Occipital lobe (tissue), 2 donors: ENCODE measurements around the gene KRTAP13-3. TPM values are rescaled to one million over a fixed set of nuclear protein-coding genes. Genes with fewer than 3 reads are reported as not detected.

Experiments used
- DNase-seq: peaks from one replicate; lab custom pipeline; 2025; lab: John Stamatoyannopoulos, UW
- total RNA-seq: library from RNA; depleted of rRNA; stranded (reverse); fragments of >200 nt; gene quantifications from one replicate; pipeline ENCODE4 v1.2.3, GENCODE V29; 2014

KRTAP13-3 gene, protein sequence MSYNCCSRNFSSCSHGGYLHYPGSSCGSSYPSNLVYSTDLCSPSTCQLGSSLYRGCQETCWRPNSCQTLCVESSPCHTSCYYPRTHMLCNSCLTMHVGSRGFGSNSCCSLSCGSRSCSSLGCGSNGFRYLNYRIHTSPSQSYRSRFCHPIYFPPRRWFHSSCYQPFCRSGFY
- total RNA-seq = not detected

DNA sequence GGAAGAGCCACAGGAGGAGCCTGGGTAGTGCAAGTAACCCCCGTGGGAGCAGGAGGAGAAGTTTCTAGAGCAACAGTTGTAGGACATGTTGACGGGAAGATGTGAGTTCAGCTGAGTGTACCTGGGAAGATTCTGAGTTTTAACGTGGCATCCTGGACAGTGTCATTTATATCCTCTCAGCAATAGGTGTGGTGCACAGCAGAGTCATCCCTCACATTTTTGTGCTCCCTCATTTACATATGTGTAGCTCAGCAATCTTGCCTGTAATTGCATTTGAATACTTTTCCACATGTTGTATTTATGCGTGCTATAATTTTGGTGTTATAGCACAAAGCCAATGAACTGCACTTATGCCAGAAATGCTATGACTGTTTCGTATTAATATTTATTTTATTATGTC lies at the start of gene KRTAP13-3:
Gene KRTAP13-3 (minus strand): TSS at position 101 of the 400 bp plus-strand sequence. CDS start 14 bp downstream, at position 87.
- DNase-seq = no peak

DNA sequence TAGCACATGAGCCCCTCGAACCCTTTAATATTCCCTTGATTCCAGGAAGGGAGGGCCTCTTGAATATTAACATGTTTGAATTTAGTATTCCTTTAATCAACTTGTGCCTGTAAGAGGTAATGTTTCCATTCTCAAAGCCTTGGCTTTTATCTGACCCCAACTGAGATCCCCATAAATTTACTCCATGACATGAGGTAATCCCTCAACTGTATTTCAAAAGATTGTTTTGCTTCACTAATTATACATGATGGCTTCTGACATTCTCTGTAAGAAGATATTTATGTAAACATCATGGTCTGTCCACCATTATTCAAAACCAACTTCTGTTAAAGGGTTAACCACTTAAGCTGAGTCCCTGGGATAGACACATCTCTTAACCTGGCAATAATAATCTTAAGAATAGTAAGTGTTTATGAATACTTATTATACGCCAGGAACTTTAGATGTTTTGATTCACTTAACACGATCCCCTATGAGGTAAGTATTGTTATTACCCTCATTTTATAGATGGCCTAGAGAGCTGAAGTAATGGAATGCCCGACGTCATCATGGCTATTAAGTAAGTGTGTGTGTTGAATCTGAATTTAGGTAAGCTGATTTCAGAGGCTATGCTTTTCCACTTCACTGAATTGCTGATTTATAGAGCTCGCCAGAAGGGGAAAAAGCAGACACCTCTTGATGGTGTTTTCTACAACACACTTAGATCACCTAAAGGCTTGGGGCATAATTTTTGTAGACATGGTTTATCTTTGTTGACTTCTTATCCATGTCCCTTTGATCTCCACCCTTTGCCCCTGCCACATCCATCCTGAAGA lies 43.4 kb upstream of the KRTAP13-3 start:
- no peak for DNase-seq

DNA sequence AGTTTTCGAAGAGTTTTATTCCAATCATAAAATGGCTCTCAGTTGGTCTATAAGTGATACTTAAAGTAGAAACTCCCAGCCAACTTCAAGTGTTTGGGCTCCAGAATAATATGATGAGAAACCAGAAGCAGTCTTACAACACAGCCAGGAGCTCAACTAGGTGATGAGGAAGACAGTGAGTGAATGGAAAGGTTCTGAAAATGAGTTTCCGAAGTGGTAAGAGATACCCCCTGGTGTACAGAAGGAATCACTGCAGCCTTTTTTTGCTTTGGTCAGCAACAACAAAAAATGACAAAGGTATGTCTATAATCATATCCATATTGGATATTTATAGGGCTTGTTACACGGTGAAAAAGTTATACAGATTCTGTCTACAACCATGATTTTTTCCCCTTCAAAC lies 38.0 kb upstream of the KRTAP13-3 start:
- no peak for DNase-seq

DNA sequence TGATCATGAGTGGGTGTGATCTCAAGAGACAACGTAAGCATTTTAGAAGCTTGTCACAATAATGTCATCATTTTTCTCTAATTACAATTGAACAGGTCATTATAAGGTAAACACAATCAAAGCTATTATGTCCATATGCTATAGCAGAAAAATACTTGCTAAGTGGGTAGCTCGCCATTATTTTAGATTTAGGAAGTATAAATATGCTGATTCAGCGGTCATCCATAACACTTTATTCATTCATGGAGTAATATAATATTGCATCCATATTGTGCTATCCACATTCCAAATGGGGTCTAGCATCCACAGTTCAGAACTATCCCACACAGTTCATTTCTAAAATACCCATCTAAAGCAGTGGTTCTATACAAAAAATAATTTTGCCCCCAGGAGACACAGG lies 22.8 kb upstream of the KRTAP13-3 start:
- no peak for DNase-seq

DNA sequence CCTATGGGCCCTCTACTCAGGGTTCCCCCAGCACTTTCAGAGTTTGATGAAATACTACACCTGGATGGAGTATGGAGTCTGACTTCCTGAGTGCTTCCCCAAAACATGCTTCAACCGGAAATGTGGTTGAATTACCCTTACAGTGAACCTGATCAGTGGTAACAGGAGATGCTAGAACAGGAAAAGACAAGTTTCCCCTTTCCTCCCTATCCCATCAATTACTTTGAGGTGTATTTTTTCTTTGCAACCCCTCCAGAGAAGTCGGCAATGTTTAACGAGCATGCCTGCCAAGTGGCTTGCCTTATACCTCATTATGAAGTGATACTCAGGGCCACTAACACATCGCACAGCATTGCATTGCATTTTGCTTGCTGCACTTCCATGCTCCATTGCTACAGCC lies 21.3 kb upstream of the KRTAP13-3 start:
- no peak for DNase-seq

DNA sequence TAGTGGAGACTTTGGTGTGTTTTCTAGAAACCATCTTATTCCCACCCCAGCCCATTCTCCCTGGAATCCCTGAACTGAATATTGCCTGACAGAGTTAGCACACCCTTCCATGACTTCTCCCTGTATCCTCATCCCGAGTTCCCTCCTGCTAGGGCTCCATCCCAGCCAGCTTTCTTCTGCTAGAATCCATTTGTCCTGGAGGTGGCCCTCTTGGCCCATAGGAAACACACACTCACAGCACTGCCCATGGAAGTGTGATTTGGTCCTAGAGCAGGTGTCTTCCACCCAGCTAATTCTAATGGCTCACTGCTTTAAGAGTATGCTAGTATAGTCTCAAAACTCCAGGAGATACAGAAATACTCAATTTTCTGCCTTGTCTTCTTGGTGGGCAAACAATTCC lies 18.5 kb upstream of the KRTAP13-3 start:
- no peak for DNase-seq

DNA sequence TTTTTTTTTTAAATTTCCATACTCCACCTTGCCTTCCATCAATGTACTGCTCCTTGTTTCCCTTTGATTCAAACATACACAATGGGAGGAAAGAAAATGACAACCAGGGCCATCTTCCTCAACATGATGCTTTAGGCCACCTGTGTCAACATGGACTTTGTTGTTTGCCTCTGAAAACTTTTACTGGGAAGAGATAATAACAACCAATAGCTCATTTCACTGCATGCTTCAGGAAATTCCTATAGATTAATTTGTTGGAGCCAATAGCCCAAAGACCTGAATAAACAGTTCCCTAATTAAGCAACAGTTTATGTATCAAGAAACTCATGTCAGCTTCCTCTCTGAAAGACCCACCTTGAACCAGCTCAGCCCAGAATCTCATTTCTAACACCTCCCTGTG lies 17.5 kb upstream of the KRTAP13-3 start:
- no peak for DNase-seq

DNA sequence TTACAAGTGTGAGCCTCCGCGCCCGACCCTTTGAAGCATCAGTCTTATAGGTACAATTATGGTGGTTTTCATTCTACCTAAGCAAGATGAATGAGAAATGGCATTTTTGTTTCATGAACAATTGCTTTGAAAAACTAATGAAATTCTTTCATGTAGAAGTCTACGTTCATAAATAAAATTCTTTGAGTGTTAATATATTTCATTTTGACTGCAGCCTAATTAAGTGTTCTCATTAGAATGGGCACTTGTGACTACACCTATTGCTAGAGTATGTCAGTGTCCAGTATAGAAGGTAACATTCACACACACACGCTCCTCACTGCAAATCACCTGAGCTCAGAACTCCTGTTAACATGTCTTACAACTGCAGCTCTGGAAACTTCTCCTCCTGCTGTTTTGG lies 14.2 kb upstream of the KRTAP13-3 start, which contains the start of gene KRTAP15-1:
Gene KRTAP15-1 (plus strand): TSS at position 301 of the 400 bp plus-strand sequence. CDS start 53 bp downstream, at position 354.
- no peak for DNase-seq

DNA sequence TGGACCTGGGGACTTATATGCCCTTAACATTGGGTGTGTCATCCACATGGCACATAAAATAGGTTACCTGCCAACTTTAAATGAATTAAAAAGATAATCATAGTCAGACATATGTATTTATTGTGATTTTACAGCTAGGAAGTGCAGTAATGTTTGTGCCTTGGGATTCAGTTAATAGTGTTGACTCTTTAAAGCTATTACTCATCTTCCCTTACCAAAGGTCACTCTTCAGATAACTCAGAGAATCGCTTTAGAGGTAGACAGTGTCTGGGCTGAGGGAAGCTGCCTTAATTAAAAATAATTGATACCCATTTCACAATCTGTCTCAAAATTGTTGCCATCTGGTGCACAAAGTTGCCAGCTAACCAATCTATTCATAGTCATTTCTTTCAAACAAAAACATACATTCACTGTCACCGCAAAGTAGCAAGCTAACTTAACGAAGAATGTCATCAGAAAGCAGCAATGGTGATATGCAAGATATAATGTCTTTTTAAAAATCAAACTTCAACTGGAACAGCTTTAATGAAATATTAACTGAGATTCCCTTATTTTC lies 11.4 kb upstream of the KRTAP13-3 start:
- DNase-seq = no peak

DNA sequence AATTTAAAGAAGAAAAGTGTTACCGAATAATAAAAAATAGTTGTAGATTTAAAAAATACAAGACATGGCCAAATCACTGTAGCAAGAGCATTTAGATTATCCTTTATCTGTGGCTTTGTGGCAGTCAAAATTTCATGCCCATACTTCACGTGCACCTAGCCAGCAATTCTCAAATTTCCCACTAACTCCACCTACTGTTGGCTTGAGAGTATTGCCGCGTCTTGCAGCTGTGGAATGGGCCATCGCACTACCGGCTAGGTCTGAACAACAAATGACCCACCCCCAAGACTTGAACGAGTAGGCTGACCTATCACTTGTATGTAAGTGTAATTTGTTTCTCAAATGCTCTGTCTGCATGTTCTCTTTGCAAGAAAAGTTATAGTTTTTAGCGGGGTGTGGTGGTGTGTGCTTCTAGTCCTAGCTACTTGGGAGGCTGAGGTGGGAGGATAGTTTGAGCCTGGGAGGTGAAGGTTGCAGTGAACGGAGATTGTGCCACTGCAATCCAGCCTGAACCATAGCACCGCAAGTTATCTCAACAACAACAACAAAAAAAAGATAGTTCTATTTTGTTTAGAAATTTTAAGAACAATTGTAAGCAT lies 8.4 kb upstream of the KRTAP13-3 start:
- DNase-seq = no peak

DNA sequence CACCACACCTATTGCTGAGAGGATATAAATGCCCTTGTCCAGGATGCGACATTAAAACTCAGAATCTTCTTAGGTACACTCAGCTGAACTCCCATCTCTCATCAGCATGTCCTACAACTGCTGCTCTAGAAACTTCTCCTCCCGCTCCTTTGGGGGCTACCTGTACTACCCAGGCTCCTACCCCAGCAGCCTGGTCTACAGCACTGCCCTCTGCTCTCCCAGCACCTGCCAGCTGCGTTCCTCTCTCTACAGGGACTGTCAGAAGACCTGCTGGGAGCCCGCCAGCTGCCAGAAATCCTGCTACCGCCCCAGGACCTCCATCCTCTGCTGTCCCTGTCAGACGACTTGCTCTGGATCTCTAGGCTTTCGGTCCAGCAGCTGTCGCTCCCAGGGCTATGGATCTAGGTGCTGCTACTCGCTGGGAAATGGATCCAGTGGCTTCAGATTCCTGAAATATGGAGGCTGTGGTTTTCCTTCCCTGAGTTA lies 4.5 kb upstream of the KRTAP13-3 start, which contains the start of gene KRTAP13-4:
Gene KRTAP13-4 (plus strand): TSS at position 51 of the 486 bp plus-strand sequence. CDS start 56 bp downstream, at position 107.
- no peak for DNase-seq

DNA sequence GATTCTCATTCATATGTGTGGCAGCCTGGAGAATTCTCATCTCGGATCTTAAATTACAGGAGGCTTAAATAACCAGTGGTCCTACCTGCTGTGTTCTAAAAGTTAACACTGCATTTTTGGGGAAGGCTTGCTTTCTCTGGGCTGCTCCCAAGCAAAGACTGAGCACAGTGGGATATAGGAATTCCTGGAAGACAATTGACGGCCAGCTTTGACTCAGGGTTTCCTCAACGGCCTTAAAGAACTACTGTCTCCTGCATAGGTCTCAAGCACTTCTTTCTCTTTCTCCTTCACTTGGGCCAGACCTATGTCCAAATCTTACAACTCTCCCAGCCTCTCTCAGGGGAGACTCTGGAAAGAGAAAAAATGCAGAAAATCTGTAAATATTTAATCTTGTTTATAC lies 1.0 kb upstream of the KRTAP13-3 start:
- no peak for DNase-seq

DNA sequence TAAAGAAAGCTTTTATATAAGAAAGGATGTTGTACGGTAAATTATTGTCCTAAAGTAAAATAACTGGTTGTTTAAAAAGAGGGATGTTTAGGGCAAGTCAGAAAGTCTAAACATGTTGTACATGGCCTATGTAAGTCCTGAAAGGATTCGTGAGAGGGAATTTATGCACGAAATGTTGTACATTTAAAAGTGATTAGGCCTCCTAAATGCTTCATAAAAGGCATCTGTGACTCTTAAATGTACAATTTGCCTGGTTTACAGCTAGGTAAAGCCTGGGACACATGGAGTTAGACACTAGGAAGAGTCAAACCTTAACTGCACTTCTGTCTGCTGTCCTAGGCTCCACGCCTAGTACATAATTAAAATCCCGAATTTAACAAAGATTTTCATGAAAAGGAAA lies 9.7 kb downstream of the KRTAP13-3 start:
- DNase-seq = no peak

DNA sequence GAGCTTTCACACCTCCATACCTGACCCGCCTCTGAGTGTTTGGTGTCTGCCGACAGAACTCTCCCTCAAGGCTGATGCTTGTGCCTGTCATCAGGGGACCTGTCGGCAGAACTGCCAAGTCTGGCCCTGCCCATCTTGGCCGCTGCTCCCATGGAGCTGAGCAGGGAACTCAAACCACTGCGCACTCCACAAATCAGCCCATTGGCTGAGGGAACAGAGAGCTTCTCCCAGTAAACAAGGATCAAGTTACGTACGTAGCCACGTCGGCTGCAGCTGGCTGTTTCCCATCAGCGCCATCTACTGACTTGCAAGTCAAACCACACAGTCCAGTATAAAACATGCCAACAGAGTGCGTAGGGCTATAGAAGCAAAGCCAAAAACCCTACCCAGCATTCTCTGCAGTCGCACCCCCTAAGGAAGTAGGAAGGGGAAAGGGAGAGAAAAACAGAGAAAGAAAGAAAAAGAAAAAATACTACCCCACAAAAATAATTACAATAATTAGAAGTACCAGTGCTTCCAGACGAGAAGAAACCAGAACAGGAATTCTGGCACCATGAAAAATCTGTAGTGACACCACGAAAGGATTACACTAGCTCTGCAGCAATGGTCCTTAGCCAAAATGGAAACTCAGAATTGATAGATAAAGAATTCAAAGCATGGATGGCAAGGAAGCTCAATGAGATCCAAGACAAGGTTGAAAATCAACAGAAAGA lies 16.8 kb downstream of the KRTAP13-3 start:
- no peak for DNase-seq

DNA sequence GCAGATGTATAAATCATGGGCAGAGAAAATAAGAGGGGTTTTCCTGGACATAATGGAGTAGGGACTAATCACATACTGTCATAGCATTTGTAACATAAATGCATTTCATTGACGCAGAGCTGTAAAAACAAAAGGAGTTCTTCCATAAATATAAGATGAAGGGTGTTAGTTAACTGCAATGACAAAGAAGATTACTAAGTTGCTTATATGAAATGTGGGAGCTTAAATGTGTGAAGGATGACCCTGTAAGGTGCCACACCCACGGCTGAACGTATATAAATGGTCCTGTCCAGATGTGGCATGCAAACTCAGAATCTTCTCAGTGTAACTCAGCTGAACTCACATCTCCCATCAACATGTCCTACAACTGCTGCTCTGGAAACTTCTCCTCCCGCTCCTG lies 30.0 kb downstream of the KRTAP13-3 start, which contains the start of gene KRTAP13-1:
Gene KRTAP13-1 (plus strand): TSS at position 301 of the 400 bp plus-strand sequence. CDS start 56 bp downstream, at position 357.
- no peak for DNase-seq

DNA sequence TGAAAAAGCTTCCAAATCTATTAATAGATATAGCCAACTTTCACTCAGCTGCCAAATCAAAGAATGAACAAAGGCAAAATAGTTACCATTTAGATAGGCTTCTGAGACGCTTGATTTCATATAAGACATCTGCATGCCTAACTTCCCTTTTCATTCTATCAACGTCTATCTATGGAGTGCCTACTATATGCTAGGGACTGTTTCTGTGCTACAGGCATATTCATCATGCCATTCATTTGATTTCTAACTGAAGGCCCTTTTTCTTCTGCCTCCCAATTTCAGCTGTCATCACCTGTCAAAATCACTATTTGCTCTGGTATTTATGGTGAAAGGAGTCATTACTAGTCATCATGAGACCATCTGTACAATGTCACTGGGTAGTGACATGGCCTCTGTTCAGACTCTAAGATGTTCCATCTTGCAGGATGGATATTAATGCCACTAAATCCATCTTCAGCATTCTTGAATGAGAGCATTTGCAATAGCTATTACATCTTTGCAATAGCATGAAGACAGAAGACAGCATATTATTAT lies 34.2 kb downstream of the KRTAP13-3 start:
- DNase-seq = no peak

DNA sequence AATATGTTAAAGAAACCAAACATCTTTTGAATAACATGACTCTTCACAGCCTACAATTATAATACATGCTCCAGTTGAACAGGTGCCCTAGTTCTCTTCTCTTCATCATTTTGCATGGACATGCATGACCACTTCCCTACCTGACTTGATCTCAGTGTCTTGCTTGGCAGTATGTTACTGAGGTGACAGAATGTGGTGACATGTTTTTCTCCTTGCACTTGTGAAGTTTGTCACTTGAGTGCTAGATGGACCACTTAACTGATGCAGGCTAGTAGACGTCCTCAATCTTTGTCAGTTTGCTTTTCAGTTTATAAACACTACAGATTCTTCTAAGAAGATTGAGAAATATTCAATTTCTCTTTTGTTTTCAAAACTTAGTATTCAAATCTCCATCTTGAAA lies 43.5 kb downstream of the KRTAP13-3 start:
- DNase-seq = no peak
